ENCODE results near the gene MTCP1.

The MTCP1 gene

DNA sequence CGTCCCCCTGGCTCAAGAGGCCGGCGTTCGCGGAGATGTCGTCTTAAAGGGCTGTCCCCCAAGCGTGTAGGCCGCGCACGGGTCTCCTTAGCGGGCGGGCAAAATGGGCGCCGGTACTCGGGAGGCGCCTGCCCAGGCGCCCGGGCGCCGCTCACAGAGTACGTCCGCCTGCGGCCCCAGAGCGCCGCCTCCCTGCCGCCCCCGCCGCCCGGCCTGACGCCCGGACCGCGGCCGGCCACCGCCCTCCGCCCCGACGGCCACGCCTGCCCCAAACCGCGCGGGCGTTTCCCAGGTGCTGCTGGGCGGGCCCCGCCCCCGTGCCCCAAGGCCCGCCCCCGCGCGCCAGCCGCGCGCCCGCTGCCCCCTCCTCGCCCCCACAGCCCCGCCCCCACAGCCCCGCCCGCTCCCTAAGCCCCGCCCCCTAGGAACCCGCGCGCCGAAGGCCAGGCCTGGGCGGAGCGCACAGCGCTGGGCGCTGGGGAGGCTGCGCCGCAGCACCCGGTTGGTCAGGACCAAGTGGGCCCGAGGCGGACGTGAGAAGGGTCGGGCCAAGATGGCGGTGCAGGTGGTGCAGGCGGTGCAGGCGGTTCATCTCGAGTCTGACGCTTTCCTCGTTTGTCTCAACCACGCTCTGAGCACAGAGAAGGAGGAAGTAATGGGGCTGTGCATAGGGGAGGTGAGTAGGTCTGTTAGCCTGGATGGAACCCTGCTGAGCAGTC is at the start of gene MTCP1, which contains the start of the genes BRCC3 and CMC4:
MTCP1 (minus strand) TSS at position 162 of the 719 bp plus-strand sequence. CDS start 5,126 bp downstream, outside the sequence.
BRCC3 (plus strand) TSS at position 534 of the 719 bp plus-strand sequence; CDS start at position 554, 20 bp downstream.
CMC4 (minus strand) TSS at position 162 of the 719 bp plus-strand sequence. CDS start 7,113 bp downstream, outside the sequence.
- peak; percentile 47 for DNase-seq (ENCODE audit: low read depth, low spot score)

DNA sequence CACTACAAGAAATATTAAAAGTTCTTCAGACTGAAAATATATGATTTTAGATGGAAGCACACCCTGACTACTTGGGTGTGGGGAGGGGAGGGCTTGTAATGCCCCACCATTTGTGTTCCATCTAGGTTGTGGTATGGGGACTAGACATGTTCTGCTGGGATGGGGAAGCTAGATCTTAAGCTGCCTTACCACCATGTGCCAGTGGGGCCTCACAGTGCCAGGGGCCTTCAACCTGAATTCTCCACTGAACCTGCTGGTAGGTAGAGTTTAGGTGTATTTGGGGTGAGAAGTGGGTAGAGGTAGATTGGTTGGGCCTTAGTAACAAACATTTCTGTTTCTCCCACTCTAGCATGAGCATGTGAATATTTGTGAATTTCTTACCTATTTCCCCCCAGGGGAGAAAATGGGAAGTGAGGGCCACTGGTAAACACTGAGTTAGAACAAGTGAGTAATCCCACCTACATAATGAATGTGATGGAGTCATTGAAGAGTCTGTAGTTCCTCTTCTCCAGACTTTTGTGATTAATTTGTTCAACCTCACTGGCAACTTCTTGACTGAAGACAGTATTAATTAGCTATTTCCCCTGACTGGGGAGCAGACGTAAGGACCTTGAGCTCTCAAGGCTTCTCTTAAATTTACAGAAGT is 44.4 kb upstream of the MTCP1 start:
- no peak for DNase-seq (ENCODE audit: low read depth, low spot score)

GRCh38 chrX:155113097-155113496 is 42.2 kb upstream of the MTCP1 start:
- no peak for DNase-seq (ENCODE audit: low read depth, low spot score)

- DNase-seq (ENCODE audit: low read depth, low spot score): no peak
Observed at GRCh38 chrX:155112171-155112570, 41.2 kb upstream of the MTCP1 start.

DNA sequence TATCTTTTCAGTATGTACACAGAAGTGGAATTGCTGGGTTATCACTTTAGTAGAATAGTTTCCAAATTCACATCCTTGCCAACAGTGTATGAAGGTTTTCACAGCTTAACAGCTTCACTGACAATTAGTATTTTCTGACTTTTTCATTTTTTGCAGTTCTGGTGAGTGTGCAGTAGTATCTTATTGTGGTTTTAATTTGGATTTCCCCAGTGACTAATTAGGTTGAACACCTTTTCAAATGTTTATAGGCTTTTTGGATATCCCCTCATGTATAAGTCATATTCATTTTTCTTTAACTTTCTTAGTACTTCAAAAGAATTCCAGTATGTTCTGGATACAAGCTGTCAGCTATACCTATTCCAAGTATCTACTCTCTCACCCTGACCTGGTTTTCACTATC is 37.5 kb upstream of the MTCP1 start:
- no peak for DNase-seq (ENCODE audit: low read depth, low spot score)

GRCh38 chrX:155105919-155106318 is 35.0 kb upstream of the MTCP1 start:
- no peak for DNase-seq (ENCODE audit: low read depth, low spot score)

DNA sequence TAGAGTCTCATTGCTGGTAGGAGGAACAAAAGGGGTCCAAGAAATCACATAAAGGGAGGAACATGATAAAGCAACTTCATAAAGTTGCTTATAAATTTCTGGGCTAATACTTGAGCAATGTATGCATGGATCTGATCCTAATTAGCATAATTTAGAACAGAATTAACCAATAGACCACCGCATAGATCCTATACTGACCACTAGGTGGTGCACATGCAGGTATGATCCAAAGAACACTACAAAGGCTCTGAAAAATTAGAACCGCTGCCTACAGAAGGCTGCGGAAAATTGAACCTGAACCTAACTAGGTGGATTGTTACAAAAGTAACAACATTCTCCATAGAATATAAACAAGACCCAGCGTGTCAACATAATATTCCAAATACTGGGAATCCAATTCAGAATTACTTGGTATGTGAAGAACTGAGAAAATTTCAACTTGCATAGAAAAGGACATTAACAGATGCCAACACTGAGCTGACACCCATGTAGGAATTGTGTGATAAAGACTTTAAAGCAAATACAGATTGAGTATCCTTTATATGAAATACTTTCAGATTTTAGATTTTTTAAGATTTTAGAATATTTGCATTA is 23.6 kb upstream of the MTCP1 start:
- DNase-seq (ENCODE audit: low read depth, low spot score): no peak

- DNase-seq (ENCODE audit: low read depth, low spot score): no peak
Observed at GRCh38 chrX:155086961-155087735, 16.2 kb upstream of the MTCP1 start.

DNA sequence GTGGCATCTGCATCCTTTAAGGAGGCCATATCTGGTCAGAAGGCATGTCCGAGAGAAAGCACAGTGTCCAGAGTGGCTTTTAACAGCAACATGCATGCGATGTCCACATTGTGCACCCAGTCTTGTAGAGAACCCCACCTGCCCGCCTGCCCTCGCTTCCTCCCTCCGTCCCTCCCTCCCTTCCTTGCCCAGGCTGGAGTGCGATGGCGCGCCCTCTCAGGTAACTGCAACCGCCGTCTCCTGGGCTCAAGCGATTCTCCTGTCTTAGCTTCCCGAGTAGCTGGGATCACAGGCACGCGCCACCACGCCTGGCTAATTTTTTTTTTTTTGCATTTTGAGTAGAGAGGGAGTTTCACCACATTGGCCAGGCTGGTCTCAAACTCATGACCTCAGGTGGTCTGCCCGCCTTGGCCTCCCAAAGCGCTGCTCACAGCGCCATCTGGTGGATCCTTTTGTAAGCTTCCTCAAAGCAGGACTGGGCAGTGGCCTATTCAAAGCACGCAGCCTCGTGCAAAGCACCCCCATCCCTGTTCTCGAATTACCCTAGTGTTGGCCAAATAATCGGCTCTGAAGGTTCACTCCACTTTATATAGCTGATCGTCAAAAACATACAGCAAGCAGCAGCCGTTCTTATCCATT is 15.4 kb upstream of the MTCP1 start:
- DNase-seq (ENCODE audit: low read depth, low spot score): no peak

- no peak for DNase-seq (ENCODE audit: low read depth, low spot score)
Observed at GRCh38 chrX:155071694-155072280, 851 bp upstream of the MTCP1 start.

GRCh38 chrX:155070663-155070974 is 317 bp downstream of the MTCP1 start:
- DNase-seq (ENCODE audit: low read depth, low spot score): no peak

DNA sequence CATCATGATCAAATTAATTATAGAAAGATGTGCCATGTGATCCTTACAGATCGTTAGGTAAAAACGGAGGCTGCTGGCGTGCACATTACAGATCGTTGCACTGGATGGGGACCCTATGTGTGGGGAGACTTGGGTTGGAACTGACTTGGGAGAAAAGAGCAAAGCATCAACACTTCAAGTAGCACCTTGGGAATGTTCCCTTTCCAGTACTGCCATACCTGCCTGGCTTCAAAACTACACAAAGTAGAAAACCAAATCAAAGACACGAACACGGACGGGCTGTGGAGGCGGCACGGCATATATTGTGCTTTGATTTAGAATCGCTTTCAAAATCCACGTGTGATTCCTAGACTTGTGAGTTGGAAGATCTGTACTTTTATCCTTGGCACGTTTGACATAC is 898 bp downstream of the MTCP1 start:
- no peak for DNase-seq (ENCODE audit: low read depth, low spot score)

DNA sequence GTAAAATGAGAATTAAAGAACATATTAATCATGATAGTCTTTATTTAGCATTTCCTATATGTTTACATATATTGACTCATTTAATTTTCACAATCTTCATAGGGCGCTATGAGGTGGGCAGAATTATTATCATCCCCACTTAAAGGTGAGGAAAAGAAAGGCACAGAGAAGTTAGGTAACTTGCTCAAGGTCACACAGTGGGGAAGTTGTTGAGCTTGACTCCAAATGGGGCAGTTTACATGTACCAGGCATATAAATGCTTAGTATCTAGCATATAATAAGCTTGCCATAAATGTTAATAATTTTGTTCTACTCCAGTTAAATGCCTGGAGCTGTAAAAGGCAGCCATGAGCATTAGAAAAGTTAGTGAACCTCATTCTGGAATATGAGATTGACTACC is 1.5 kb downstream of the MTCP1 start:
- DNase-seq (ENCODE audit: low read depth, low spot score): no peak

GRCh38 chrX:155068165-155068564 is 2.8 kb downstream of the MTCP1 start:
- DNase-seq (ENCODE audit: low read depth, low spot score): no peak

DNA sequence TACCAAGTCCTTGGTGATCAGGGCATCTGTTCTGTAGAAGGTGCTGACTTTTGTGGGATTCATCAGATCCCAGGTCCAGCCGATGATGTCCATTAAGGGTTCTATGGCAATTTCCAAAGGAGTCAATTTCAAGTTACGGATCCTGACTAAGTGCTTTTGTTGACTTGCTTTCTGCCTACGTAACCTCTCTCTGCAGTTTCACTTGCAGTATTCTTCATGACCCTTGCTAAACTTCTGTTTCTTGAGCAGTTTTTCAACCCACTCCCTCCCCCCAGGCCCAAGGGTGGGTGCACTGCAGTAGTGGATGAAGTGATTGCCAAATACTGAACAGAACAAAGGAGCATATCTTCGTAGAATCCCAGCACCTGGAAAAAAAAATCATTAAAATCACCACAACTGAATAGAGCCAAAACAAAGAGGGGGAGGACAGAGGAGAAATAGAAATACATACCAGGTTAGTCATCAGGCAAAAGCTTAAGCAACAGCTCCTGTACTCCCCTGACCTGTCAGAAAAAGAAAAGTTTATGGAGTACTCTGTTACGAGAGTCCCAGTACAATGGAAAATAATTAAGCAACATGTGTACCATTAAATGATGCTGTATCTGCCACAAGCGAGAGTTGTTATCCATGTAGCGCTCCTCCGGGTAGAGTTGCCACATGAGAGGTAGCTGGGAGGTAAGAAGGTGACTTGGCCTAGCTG is 5.8 kb downstream of the MTCP1 start:
- DNase-seq (ENCODE audit: low read depth, low spot score): no peak

- no peak for DNase-seq (ENCODE audit: low read depth, low spot score)
Observed at GRCh38 chrX:155061760-155062159, 9.2 kb downstream of the MTCP1 start.

GRCh38 chrX:155056877-155057792 is 13.8 kb downstream of the MTCP1 start:
- DNase-seq (ENCODE audit: low read depth, low spot score): no peak

GRCh38 chrX:155056471-155056870 is 14.5 kb downstream of the MTCP1 start:
- no peak for DNase-seq (ENCODE audit: low read depth, low spot score)

- no peak for DNase-seq (ENCODE audit: low read depth, low spot score)
Observed at GRCh38 chrX:155055494-155055893, 15.4 kb downstream of the MTCP1 start.

- DNase-seq (ENCODE audit: low read depth, low spot score): no peak
Observed at GRCh38 chrX:155054255-155054654, 16.7 kb downstream of the MTCP1 start.

Data from smooth muscle cell of the brain vasculature (primary cell).